SK-N-SH treated with all-trans-retinoic acid at 6 μM for 48 hours (cell line): Measurements from ENCODE around the gene LRRC4C.

Experiments
- ARNTL ChIP-seq: fragments of 450-650 bp; formaldehyde crosslinking; IDR thresholded peaks from 2 replicates; pipeline ENCODE4 v1.5.0; 2020; ENCODE audit warnings: low read depth, mild to moderate bottlenecking, moderate library complexity, borderline replicate concordance
- BACH2 ChIP-seq: fragments of 250-450 bp; sonication (Bioruptor Pico); IDR thresholded peaks from 2 replicates; pipeline ENCODE4 v1.9.0; 2021; ENCODE audit warnings: mild to moderate bottlenecking, borderline replicate concordance
- ESRRG ChIP-seq: fragments of 250-450 bp; sonication (Bioruptor Pico); IDR thresholded peaks from 2 replicates; pipeline ENCODE4 v1.6.1; 2021; ENCODE audit warnings: mild to moderate bottlenecking
- GLIS3 ChIP-seq: fragments of 250-450 bp; sonication (Bioruptor Pico); IDR thresholded peaks from 2 replicates; pipeline ENCODE4 v1.5.0; 2020; ENCODE audit warnings: mild to moderate bottlenecking, moderate library complexity
- ISL1 ChIP-seq: fragments of 250-450 bp; sonication (Bioruptor Pico); IDR thresholded peaks from 2 replicates; pipeline ENCODE4 v2.1.2; 2022; ENCODE audit warnings: mild to moderate bottlenecking, moderate library complexity
- OSR1 ChIP-seq: fragments of 250-450 bp; sonication (Bioruptor Pico); IDR thresholded peaks from 2 replicates; pipeline ENCODE4 v1.8.0; 2022; ENCODE audit warnings: moderate library complexity, mild to moderate bottlenecking, inconsistent platforms
- PATZ1 ChIP-seq: fragments of 250-450 bp; sonication (Bioruptor Pico); IDR thresholded peaks from 2 replicates; pipeline ENCODE4 v1.8.0; 2020; ENCODE audit warnings: mild to moderate bottlenecking, moderate library complexity, borderline replicate concordance
- PPARA ChIP-seq: fragments of 250-450 bp; sonication (Bioruptor Pico); IDR thresholded peaks from 2 replicates; pipeline ENCODE4 v1.5.0; 2020; ENCODE audit warnings: mild to moderate bottlenecking, borderline replicate concordance
- SNAI2 ChIP-seq: fragments of 250-450 bp; sonication (Bioruptor Pico); IDR thresholded peaks from 2 replicates; pipeline ENCODE4 v1.5.0; 2020; ENCODE audit warnings: mild to moderate bottlenecking, moderate library complexity
- ZFP3 ChIP-seq: fragments of 250-450 bp; sonication (Bioruptor Pico); IDR thresholded peaks from 2 replicates; pipeline ENCODE4 v1.5.0; 2020; ENCODE audit warnings: mild to moderate bottlenecking, moderate library complexity
- ZFP30 ChIP-seq: fragments of 450-650 bp; formaldehyde crosslinking; IDR thresholded peaks from 2 replicates; pipeline ENCODE4 v1.5.0; 2022; ENCODE audit warnings: mild to moderate bottlenecking, moderate library complexity
- ZNF70 ChIP-seq: fragments of 450-650 bp; formaldehyde crosslinking; IDR thresholded peaks from 2 replicates; pipeline ENCODE4 v1.5.0; 2020; ENCODE audit warnings: mild to moderate bottlenecking, moderate library complexity
- TF ChIP-seq, protein P1 (sequence below): fragments of 250-450 bp; sonication (Bioruptor Pico); IDR thresholded peaks from 2 replicates; pipeline ENCODE4 v1.5.1; 2020; ENCODE audit warnings: low read depth, mild to moderate bottlenecking, moderate library complexity
- TF ChIP-seq, protein P2 (sequence below): fragments of 250-450 bp; sonication (Bioruptor Pico); IDR thresholded peaks from 2 replicates; pipeline ENCODE4 v1.5.1; 2021; ENCODE audit warnings: mild to moderate bottlenecking, moderate library complexity

- no peak for TF ChIP-seq PATZ1 (CRISPR knock-in tag)
- TF ChIP-seq ZNF70 = no peak
- TF ChIP-seq, protein P1, sequence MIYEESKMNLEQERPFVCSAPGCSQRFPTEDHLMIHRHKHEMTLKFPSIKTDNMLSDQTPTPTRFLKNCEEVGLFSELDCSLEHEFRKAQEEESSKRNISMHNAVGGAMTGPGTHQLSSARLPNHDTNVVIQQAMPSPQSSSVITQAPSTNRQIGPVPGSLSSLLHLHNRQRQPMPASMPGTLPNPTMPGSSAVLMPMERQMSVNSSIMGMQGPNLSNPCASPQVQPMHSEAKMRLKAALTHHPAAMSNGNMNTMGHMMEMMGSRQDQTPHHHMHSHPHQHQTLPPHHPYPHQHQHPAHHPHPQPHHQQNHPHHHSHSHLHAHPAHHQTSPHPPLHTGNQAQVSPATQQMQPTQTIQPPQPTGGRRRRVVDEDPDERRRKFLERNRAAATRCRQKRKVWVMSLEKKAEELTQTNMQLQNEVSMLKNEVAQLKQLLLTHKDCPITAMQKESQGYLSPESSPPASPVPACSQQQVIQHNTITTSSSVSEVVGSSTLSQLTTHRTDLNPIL (CRISPR knock-in tag) = no peak
- no peak for TF ChIP-seq PPARA (CRISPR knock-in tag)
- no peak for TF ChIP-seq ZFP30 (CRISPR knock-in tag)
- TF ChIP-seq, protein P2, sequence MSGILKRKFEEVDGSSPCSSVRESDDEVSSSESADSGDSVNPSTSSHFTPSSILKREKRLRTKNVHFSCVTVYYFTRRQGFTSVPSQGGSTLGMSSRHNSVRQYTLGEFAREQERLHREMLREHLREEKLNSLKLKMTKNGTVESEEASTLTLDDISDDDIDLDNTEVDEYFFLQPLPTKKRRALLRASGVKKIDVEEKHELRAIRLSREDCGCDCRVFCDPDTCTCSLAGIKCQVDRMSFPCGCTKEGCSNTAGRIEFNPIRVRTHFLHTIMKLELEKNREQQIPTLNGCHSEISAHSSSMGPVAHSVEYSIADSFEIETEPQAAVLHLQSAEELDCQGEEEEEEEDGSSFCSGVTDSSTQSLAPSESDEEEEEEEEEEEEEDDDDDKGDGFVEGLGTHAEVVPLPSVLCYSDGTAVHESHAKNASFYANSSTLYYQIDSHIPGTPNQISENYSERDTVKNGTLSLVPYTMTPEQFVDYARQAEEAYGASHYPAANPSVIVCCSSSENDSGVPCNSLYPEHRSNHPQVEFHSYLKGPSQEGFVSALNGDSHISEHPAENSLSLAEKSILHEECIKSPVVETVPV = no peak
- TF ChIP-seq SNAI2 = no peak
- TF ChIP-seq ESRRG (CRISPR knock-in tag) = no peak
- TF ChIP-seq ISL1 (CRISPR knock-in tag) = no peak
- TF ChIP-seq ZFP3 (CRISPR knock-in tag) = no peak
- TF ChIP-seq BACH2 = no peak
- no peak for TF ChIP-seq ARNTL
- no peak for TF ChIP-seq GLIS3 (CRISPR knock-in tag)
- no peak for TF ChIP-seq OSR1 (CRISPR knock-in tag)
Observed at GRCh38 chr11:40879911-40880310, 579.5 kb downstream of the LRRC4C start.
